NCI-H187 (cell line): ENCODE measurements around the gene RMND5B.
"Not testable (repeated sequence)": the region's sequence is repeated elsewhere in the genome, so short reads cannot be mapped to it uniquely, and the experiment has no call there.

Source experiments
- DNase-seq, 2 experiments: peaks; one replicate each; lab custom pipeline; 2025; lab: John Stamatoyannopoulos, UW

Gene RMND5B

DNA sequence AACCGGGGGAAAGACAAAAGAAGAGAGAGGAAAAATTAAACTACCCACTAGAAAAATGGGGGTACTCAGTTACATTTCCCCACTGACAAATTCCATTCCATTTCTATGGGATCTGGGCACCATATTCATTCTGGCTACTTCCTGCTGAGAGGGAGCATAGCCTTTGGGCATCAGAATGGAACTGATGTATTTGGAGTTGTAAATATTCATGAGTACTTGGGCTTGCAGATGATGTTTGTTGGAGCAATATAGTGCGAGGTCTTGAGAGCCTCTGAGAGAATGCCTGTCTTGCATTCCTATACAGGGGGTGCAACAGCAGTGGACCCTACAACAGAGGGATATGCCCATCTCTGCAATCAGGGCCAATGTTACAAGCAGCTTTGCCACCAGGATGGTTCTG, 39.6 kb downstream of the RMND5B start:
- DNase-seq, result no peak

DNA sequence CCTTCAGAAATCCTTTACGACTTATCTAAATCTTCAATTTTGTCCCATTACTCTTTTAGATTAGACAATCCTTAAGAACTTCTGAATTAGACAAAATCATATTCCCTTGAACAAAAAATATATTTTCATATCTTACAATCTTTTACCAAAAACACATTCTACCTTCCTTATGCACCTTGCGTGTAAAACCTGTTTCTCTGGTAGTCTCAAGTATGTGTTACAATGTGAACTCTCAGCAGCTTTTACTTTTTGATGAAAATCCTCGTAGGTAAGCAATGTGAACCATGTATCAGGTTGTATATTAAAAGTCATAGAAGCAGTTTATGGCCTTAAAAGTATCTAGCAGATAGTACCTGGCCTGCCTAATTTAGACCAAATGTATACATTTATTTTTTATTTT, 43.6 kb downstream of the RMND5B start:
- no peak for DNase-seq

GRCh38 chr5:178176791-178177190, 46.0 kb downstream of the RMND5B start:
- no peak for DNase-seq

GRCh38 chr5:178177569-178177968, 46.8 kb downstream of the RMND5B start:
- DNase-seq, result no peak

- DNase-seq, result no peak
Measured at GRCh38 chr5:178180141-178180863, 49.5 kb downstream of the RMND5B start.

GRCh38 chr5:178182158-178182876, 51.5 kb downstream of the RMND5B start:
- DNase-seq, result no peak

GRCh38 chr5:178186427-178186826, 55.6 kb downstream of the RMND5B start:
- DNase-seq, result no peak

- no peak for DNase-seq
Measured at GRCh38 chr5:178187014-178187413, 56.2 kb downstream of the RMND5B start, which contains the start of gene GMCL2. TSS of gene GMCL2 (minus strand) at chr5:178187371. CDS start at chr5:178187299, 72 bp downstream.

GRCh38 chr5:178189433-178189832, 58.6 kb downstream of the RMND5B start:
- no peak for DNase-seq

DNA sequence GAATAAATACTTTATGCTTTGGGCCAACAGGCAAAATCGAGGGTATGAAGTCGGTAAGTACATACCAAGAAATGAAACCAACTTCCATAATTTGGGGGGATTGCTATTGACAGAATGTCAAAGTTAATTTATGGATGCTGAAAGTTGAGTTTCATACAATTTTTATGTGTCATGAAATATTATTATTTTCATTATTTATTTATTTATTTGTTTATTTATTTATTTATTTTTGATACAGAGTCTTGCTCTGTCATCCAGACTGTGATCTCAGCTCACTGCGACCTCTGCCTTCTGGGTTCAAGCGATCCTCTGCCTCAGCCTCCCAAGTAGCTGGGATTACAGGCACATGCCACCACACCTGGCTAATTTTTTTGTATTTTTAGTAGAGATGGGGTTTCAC, 60.8 kb downstream of the RMND5B start:
- no peak for DNase-seq

GRCh38 chr5:178192244-178192643, 61.4 kb downstream of the RMND5B start:
- DNase-seq, result no peak

- no peak for DNase-seq
Measured at GRCh38 chr5:178192787-178193186, 62.0 kb downstream of the RMND5B start.

GRCh38 chr5:178193251-178193809, 62.5 kb downstream of the RMND5B start:
- DNase-seq, result no peak

GRCh38 chr5:178194026-178194425, 63.2 kb downstream of the RMND5B start:
- no peak for DNase-seq

DNA sequence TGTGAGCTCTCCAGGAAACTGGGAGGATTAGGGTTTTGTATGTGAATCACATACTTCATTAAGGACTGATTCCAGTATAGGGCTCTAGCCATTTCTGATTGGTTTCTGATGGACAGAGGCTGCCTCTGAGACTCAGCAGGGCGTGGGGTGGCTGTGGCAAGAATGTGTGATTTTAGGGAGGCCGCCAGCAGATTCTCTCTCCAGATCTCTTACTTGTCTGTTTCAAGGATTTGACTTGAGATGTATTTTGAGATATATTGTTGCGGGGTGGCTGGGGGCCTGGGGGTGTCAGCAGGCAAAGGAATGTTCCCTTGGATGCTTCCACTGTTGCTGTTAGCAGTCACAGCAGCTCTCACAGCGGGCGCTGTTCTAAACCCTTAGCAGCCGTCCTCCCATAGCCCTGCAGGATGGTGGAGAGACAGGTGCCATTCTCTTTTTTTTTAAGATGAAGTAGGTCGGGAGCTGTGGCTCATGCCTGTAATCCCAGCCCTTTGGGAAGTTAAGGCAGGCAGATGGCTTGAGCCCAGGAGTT, 65.5 kb downstream of the RMND5B start:
- no peak for DNase-seq

- no peak for DNase-seq
Measured at GRCh38 chr5:178196986-178197385, 66.2 kb downstream of the RMND5B start.

GRCh38 chr5:178198151-178198550, 67.3 kb downstream of the RMND5B start:
- DNase-seq, result not testable (repeated sequence)

DNA sequence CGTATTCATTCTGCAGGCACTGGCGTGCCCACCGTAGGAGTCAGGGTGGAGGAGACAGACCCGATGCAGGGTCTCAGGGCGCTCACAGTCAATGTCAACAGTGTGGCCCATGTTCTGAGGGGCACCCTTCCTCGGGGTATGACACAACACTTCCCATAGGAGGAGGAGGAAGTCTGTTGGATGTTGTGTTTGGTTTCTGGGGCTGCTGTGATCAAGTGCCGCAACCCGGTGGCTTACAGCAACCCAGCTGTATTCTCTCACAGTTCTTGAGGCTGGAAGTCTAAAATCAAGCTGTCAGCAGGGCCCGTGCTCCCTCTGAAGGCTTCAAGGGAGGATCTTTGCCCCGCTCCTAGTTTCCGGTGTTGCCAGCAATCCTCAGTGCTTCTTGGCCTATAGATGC, 67.9 kb downstream of the RMND5B start:
- DNase-seq, result no peak

DNA sequence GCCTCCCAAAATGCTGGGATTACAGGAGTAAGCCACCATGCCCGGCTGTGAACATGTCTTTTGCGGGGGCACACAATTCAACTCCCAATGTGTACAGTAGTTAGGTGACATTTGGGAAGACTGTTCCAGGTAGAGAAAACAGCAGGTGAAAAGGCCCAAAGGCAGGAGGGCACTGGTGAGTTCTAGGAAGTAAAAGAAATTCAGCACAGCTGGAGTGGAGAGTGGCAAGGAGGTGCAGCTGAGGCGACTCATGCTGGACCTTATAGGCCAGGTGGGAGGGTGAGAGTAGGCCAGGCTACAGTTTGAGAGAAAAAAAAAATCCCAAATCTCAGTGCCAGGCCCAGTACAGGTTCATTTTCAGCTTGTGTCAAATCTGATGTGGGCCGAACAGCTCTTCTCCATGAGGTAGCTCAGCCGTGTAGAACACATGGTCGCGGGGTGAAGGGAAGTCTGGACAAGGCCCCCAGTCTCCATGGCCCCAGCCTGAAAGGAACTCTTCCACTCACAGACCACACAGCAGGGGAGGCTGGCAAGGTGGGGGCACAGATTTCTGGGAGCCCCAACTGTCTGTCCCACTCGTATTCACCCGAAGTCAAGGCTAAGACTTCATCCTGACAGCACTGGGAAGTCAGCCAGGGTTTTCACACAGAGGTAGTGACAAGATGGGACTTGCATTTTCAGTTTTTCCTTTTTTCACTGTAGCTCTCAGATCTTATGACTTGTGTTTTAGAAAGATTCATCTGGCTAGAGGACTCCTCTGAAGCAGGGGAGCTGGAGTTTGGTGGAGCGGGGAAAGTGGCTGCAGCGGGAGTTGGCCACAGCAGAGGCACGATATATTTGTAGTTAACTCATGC, 69.0 kb downstream of the RMND5B start:
- DNase-seq, result no peak
